ENCODE results near the gene RPS6KA3.
"Not testable (repeated sequence)": the region's sequence is repeated elsewhere in the genome, so short reads cannot be mapped to it uniquely, and the experiment has no call there.

Gene RPS6KA3

GRCh38 chrX:20143561-20143960 is 123.1 kb downstream of the RPS6KA3 start:
- no peak for DNase-seq (ENCODE audit: low spot score)

- DNase-seq (ENCODE audit: low spot score) = no peak
Observed at GRCh38 chrX:20143111-20143510, 123.6 kb downstream of the RPS6KA3 start.

DNA sequence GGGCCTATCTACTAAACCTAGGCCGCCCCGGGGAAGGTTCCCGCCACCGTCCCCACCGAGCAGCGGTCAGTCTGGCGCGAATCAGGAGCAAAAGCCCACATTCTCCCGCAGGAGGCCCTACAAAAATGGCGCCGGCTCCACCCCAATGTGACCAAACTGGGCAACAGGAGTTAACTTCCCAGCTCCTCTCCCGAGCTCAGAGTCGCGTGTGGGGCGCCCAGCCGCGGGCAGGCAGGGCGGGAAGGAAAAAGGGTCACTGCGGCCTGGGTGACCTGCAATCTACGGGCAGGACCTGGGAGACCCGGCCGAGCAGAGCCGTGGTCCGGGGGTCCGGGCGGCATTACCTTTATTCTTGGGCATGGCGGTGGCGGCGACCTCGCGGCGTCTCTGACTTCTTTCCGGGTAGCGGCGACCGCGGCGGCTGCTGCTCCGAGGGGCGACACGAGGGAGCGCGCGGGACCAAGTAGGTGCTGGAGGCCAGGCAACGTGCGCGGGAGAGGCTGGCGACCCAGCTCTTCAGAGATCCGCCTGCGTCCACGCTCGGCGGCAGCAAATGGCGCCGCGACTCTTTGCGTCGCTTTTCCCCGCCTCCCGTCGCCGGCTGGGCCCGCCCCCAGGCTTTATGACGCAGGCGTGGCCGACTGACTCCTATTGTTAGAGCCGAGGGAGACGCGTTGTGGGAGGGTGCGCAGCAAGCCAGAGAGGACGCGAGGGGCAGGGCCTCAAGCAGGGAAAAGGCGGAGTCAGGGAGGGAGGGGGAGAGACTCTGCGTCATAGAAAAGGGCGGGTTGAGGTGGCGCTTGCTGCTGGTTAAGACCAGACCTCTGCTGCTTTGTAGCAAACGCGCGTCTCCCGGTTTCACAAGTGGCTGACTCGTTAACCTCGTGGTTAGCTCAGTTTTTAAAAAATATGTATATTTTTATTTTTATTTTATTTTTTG is 125.2 kb downstream of the RPS6KA3 start, which contains the start of gene EIF1AX:
Gene EIF1AX (minus strand): TSS at position 558 of the 940 bp plus-strand sequence. CDS start 198 bp downstream, at position 360.
- DNase-seq (ENCODE audit: low spot score) = peak; percentile 97

- no peak for DNase-seq (ENCODE audit: low spot score)
Observed at GRCh38 chrX:20140420-20140819, 126.3 kb downstream of the RPS6KA3 start.

- DNase-seq (ENCODE audit: low spot score) = peak; percentile 56
Observed at GRCh38 chrX:20139966-20140365, 126.7 kb downstream of the RPS6KA3 start.

DNA sequence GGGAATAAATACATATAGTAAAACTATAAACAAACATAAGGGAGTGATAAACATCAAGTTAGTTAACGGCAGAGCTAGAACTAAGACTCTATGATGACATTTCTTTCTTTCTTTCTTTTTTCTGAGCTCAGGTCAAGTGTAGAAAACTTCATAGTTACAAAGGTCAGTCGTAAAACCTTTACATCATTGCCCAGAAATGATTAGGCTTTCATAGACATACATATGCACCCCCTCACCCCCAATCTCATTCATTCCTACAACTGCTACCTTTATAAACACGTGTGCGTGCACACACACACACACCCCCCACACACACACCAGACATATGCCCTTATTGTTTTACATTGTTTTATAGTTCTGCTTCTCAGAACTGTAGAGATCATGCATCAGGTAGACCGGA is 130.8 kb downstream of the RPS6KA3 start:
- no peak for DNase-seq (ENCODE audit: low spot score)

DNA sequence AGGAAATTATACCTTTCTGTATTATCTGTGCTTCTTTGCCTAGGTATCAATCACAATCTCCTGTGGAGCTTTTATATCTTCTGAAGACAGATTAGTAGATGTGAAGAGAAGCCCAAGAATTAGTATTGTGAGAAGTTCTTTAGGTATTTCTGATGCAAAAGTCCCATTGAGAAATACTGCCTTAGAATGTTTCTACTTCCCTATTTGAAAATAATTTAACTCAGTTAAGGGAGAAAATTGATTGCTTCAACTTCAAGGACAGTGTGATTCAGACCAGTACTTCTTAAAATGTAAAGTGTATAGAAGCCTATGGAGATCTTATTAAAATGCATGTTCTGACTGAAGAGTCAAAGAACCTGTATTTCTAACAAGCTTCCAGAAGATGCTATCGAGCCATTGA is 134.0 kb downstream of the RPS6KA3 start:
- DNase-seq (ENCODE audit: low spot score) = no peak

DNA sequence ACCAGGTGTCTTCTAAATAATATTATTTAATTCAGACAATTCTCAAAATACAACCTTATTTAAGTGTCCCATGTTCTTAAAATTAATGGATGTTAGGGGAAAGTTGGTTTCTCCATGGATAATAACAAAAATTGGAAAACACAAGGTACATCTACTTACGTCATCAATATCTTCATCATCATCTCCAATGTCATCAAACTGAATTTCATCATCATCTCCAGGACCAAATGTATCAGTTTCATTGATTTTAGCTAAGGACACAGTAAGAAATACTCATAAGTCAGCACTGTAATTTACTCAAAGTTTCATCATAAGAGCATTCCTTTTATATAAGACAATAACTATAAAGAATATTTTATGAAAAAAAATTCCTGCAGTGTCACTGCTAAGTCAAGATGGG is 136.4 kb downstream of the RPS6KA3 start:
- no peak for DNase-seq (ENCODE audit: low spot score)

DNA sequence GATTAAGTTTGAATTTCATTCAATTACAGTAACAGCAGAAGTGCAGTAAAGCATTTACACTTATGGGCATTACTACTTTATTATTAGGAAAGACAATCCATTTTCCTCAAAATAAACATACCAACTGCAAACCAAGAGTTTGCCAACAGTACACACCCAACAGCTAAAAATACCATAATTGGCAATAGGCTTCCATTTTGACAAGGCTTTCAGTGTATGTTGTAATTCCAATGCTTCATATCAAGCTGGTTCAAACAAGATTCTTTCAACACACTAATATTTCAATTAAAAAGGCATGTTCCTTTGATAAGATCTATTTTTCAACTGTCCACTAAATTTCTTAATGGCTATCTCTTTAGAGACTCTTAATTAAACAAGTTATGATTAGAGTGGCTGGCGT is 137.2 kb downstream of the RPS6KA3 start:
- no peak for DNase-seq (ENCODE audit: low spot score)

DNA sequence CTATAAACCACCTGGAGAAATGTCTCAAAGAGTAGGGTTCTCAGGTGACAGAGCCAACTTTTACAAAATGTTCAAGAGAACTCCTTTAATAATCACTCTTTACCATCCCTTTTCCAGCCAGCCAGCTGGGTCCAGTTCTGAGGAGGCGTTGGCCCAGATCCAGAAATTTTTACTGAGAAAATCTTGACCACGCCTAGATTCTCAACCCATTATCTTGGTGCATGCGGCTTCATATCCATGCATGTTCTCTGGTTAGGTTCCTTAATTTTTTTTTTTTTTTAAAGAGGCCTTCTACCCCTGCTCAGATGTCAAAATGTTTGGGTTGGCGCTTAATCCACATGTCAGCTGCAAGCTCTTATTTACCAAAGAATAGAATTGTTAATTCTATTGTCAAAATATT is 138.0 kb downstream of the RPS6KA3 start:
- no peak for DNase-seq (ENCODE audit: low spot score)

DNA sequence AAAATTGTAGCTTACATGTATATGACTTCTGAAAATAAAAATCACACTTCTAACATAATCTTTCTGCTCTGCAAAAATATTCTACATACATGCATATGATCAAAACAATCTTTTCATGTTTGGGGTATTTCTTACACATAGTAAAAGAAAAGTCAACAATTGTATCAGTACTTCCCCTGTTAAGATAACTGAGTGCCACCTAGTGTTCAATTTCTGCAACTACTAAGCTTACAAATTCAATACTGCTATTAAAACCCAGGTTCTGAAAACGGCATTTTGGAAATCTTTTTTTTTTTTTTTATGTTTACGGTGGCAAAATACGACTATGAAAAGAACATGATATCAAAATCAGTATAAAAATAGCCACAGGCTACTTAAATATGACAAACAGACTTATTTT is 139.3 kb downstream of the RPS6KA3 start:
- not testable (repeated sequence) for DNase-seq (ENCODE audit: low spot score)

- DNase-seq (ENCODE audit: low spot score) = not testable (repeated sequence)
Observed at GRCh38 chrX:20126833-20127232, 139.9 kb downstream of the RPS6KA3 start.

DNA sequence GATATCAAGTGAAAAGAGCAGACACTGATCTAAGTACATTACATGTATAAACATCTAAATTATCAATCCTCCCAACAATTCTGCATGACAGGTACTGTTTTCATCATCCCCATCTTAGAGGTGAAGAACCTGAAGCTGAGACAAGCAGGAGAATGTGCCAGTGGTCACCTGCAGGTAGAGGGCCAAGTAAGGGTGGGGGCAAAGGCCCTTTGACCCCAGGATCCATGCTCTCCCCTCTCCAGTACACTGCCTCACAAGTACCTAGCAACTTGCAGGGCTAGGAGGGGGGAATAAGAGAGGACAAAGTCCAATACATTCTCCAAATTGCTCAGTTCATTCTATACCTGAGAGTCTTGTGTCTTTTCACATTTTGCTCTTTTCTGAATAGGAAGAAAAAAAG is 141.7 kb downstream of the RPS6KA3 start:
- DNase-seq (ENCODE audit: low spot score) = no peak

GRCh38 chrX:20118065-20118824 is 148.5 kb downstream of the RPS6KA3 start:
- DNase-seq (ENCODE audit: low spot score) = no peak

GRCh38 chrX:20116577-20117240 is 150.0 kb downstream of the RPS6KA3 start, which contains the start of gene MAP7D2:
Gene MAP7D2, minus strand, starts transcription at chrX:20116907. Its CDS starts 28 bp downstream, at chrX:20116879.
- no peak for DNase-seq (ENCODE audit: low spot score)

DNA sequence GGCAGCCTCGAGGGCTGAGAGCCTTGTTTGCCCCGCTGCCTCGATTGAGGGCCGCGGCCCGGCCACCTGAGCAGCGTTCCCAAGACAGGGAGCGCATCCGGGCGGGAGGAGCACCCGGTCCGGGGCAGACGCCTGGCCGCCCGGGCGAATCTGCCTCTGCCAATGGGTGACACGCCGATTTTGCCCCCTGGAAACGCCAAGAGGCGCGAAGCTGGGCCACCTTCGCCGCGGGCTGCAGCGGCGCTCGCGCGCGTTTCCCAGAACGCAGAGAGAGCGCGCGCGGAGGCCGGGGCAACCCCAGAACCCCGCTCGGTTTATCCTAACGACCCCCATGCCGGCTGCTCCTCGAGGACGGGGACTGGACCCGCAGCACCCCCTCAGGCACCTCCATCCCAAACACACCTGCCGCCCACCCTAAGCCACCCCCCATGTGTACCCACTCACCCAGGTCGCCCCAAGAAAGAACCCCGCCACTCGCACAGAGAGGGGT is 150.6 kb downstream of the RPS6KA3 start:
- DNase-seq (ENCODE audit: low spot score) = no peak

- no peak for DNase-seq (ENCODE audit: low spot score)
Observed at GRCh38 chrX:20112022-20112774, 154.5 kb downstream of the RPS6KA3 start.

- DNase-seq (ENCODE audit: low spot score) = no peak
Observed at GRCh38 chrX:20111271-20111670, 155.4 kb downstream of the RPS6KA3 start.

- DNase-seq (ENCODE audit: low spot score) = no peak
Observed at GRCh38 chrX:20101934-20102581, 164.7 kb downstream of the RPS6KA3 start.

All from AG08395 (cell line).